ENCODE results near the gene PIKFYVE. TPM values are rescaled to one million over a fixed set of nuclear protein-coding genes. Genes with fewer than 3 reads are reported as not detected.

The PIKFYVE gene
- total RNA-seq, 1 experiment from 2014 or later = 32.1 TPM

GRCh38 chr2:208369091-208369490, 103.0 kb downstream of the PIKFYVE start:
- no peaks in the 10 kb centered on the region for H3K9me3 ChIP-seq (ENCODE audit: low read depth, low read length, poor library complexity, severe bottlenecking)
- POLR2A ChIA-PET (ENCODE audit: low non-redundant PET) = no interaction called here
- BruUV-seq (replicated peaks) = no TSS peak
- H3K27me3 ChIP-seq (replicated peaks; ENCODE audit: insufficient read depth, low read depth, low read length, poor library complexity) = no peaks in the 10 kb centered on the region
- intact Hi-C loops (cut with micrococcal nuclease; ENCODE audit: unreplicated experiment) = no loop called here
- no peak overlapping the region for H3K4me3 ChIP-seq (ENCODE audit: low read depth, low read length, poor library complexity, severe bottlenecking)
- CTCF ChIA-PET = no interaction called here
- no peak for DNase-seq (ENCODE audit: low spot score)
- TF ChIP-seq EZH2 (IDR thresholded peaks at IDR 0.05; ENCODE audit: borderline replicate concordance, low read depth, low read length, poor library complexity, severe bottlenecking) (no peak), CTCF (conservative IDR thresholded peaks at IDR 0.05; ENCODE audit: low read depth, low read length) (no peak)
- no peaks in the 10 kb centered on the region for H3K4me1 ChIP-seq (ENCODE audit: insufficient read depth, low read length, poor library complexity, severe bottlenecking)
- H3K36me3 ChIP-seq (ENCODE audit: insufficient read depth, low read length, poor library complexity, severe bottlenecking) = no peaks in the 10 kb centered on the region
- no peak overlapping the region for H3K27ac ChIP-seq (ENCODE audit: low read depth, low read length, poor library complexity, severe bottlenecking)

DNA sequence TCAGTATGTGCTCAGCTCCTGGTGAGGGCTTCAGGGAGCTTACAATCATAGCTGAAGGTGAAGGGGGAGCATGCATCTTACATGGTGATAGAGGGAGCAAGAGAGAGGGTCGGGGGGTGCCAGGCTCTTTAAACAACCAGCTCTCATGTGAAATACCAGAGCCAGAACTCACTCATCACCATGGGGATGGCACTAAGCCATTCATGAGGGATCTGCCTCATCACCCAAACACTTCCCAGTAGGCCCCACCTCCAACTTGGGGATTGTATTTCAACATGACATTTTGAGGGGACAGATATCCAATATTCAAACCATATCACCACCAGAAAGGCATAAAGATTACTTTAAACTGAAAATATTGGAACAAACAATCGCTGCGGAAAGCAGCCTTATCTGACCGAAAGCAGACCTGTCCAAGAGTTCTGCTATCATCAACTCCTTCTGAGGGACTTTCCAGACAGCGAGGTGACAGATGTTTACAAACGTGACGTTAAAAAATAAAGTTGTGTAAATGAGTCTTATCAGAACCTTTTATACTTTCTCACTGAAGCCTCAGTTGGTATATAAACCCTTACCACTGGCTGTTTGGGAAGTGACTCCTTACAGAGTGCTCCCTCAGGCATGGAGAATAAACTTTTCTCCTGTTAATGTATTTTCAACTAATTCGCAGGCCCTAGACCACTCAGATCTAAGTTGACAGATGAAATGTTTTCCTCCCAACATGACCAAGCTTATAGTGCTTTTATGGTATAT, 105.0 kb downstream of the PIKFYVE start:
- peaks cover 2% of the 10 kb centered on the region for H3K27me3 ChIP-seq (replicated peaks; ENCODE audit: insufficient read depth, low read depth, low read length, poor library complexity)
- H3K4me3 ChIP-seq (ENCODE audit: low read depth, low read length, poor library complexity, severe bottlenecking) = no peak overlapping the region
- ChIA-PET POLR2A (ENCODE audit: low non-redundant PET) (no interaction called here), CTCF (no interaction called here)
- TF ChIP-seq CTCF (conservative IDR thresholded peaks at IDR 0.05; ENCODE audit: low read depth, low read length) (no peak), EZH2 (IDR thresholded peaks at IDR 0.05; ENCODE audit: borderline replicate concordance, low read depth, low read length, poor library complexity, severe bottlenecking) (no peak)
- intact Hi-C loops (cut with micrococcal nuclease; ENCODE audit: unreplicated experiment) = no loop called here
- H3K9me3 ChIP-seq (ENCODE audit: low read depth, low read length, poor library complexity, severe bottlenecking) = no peaks in the 10 kb centered on the region
- no peak overlapping the region for H3K27ac ChIP-seq (ENCODE audit: low read depth, low read length, poor library complexity, severe bottlenecking)
- no peaks in the 10 kb centered on the region for H3K36me3 ChIP-seq (ENCODE audit: insufficient read depth, low read length, poor library complexity, severe bottlenecking)
- DNase-seq (ENCODE audit: low spot score) = no peak
- H3K4me1 ChIP-seq (ENCODE audit: insufficient read depth, low read length, poor library complexity, severe bottlenecking) = no peaks in the 10 kb centered on the region
- BruUV-seq (replicated peaks) = no TSS peak

DNA sequence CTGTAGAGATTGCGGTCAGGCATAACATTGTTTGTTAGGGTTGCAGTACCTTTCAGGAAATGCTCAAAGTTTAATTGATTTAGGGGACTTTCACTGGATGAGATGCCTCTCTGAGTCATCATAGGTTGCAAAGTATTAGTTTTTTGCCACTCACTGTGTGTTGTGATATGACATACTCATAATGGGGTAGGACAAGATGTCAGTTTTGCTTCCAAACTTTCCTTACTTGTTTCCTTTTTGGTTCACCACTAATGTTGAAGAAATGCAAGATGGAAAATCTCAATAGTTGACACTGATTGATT, 105.5 kb downstream of the PIKFYVE start:
- CTCF ChIA-PET = no interaction called here
- BruUV-seq (replicated peaks) = no TSS peak
- no peak for DNase-seq (ENCODE audit: low spot score)

More for the DNA sequence above, 105.5 kb downstream of the PIKFYVE start:
- peaks cover 5% of the 10 kb centered on the region for H3K27me3 ChIP-seq (replicated peaks; ENCODE audit: insufficient read depth, low read depth, low read length, poor library complexity)
- intact Hi-C loops (cut with micrococcal nuclease; ENCODE audit: unreplicated experiment) = no loop called here
- no peak overlapping the region for H3K27ac ChIP-seq (ENCODE audit: low read depth, low read length, poor library complexity, severe bottlenecking)
- H3K36me3 ChIP-seq (ENCODE audit: insufficient read depth, low read length, poor library complexity, severe bottlenecking) = no peaks in the 10 kb centered on the region
- POLR2A ChIA-PET (ENCODE audit: low non-redundant PET) = interaction anchor here (0.7 kb wide), 1 partner anchor 270 kb away, joined by 3 read pairs; no protein-coding TSS in a partner anchor
- no peaks in the 10 kb centered on the region for H3K9me3 ChIP-seq (ENCODE audit: low read depth, low read length, poor library complexity, severe bottlenecking)
- H3K4me1 ChIP-seq (ENCODE audit: insufficient read depth, low read length, poor library complexity, severe bottlenecking) = no peaks in the 10 kb centered on the region
- H3K4me3 ChIP-seq (ENCODE audit: low read depth, low read length, poor library complexity, severe bottlenecking) = no peak overlapping the region
- TF ChIP-seq EZH2 (IDR thresholded peaks at IDR 0.05; ENCODE audit: borderline replicate concordance, low read depth, low read length, poor library complexity, severe bottlenecking) (no peak), CTCF (conservative IDR thresholded peaks at IDR 0.05; ENCODE audit: low read depth, low read length) (no peak)

Data from A673 (cell line).